Ascending aorta (tissue), 2 donors: Measurements from ENCODE around the gene C19orf12. TPM values are rescaled to one million over a fixed set of nuclear protein-coding genes. Genes with fewer than 3 reads are reported as not detected.

ENCODE experiments used
- DNase-seq, 2 donors: peaks; one replicate each; pipeline ENCODE4 v3.0.0-alpha.2; 2019; ENCODE audit warnings: low spot score in 2 of 2
- H3K27ac ChIP-seq, 2 donors: fragments of 200-600 bp; sonication (generic); one replicate each; pipeline ENCODE4 v1.5.1; 2016 to 2017; ENCODE audit warnings: mild to moderate bottlenecking in 1 of 2
- H3K27me3 ChIP-seq: fragments of 200-600 bp; sonication (generic); one replicate; pipeline ENCODE4 v1.5.1; 2017
- H3K36me3 ChIP-seq, 2 donors: fragments of 200-600 bp; sonication (generic); one replicate each; pipeline ENCODE4 v1.5.1; 2016
- H3K4me1 ChIP-seq, 2 donors: fragments of 200-600 bp; sonication (generic); one replicate each; pipeline ENCODE4 v1.5.1; 2016 to 2017; ENCODE audit warnings: mild to moderate bottlenecking in 1 of 2
- H3K4me3 ChIP-seq, 2 donors: fragments of 200-600 bp; sonication (generic); one replicate each; pipeline ENCODE4 v1.5.1; 2016 to 2017; ENCODE audit warnings: mild to moderate bottlenecking in 1 of 2
- H3K9me3 ChIP-seq, 2 donors: fragments of 200-600 bp; sonication (generic); one replicate each; pipeline ENCODE4 v1.5.1; 2016
- intact Hi-C: fragments of 100-400 bp; cut with DNase I; formaldehyde crosslinking; loops from one replicate; pipeline ENCODE4 v1.15.1; 2023
- total RNA-seq: library from RNA; depleted of rRNA; stranded (reverse); fragments of >200 nt; gene quantifications from one replicate; pipeline ENCODE4 v1.1.0, GENCODE V29; 2016
- TF ChIP-seq, protein P1 (sequence below), 3 experiments: fragments of 200-600 bp in 2 of 3; fragments of 450-650 bp in 1 of 3; sonication (generic) in 2 of 3; IDR thresholded peaks; one replicate each; pipeline ENCODE4 v1.5.1; 2016 to 2019; ENCODE audit warnings: antibody characterized with exemption in 3 of 3, mild to moderate bottlenecking in 1 of 3, moderate library complexity in 1 of 3

Gene C19orf12
- total RNA-seq, 1 donor from 2014 or later: 37.8 TPM

DNA sequence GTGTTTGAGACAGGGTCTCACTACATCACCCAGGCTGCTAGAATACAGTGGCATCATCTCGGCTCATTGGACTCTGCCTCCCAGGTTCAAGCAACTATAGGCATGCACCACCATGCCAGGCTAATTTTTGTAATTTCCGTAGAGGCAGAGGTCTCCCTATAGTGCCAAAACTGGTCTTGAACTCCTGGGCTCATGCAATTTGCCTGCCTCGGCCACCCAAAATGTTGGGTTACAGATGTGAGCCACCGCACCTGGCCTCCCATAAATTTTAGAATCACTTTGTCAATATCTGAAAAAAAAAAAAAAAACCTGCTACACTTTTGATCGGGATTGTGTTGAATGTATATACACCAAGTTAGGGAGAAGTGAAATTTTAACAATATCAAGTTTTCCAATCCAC, 61.7 kb downstream of the C19orf12 start:
- no peaks in the 10 kb centered on the region for H3K36me3 ChIP-seq
- TF ChIP-seq, protein P1, sequence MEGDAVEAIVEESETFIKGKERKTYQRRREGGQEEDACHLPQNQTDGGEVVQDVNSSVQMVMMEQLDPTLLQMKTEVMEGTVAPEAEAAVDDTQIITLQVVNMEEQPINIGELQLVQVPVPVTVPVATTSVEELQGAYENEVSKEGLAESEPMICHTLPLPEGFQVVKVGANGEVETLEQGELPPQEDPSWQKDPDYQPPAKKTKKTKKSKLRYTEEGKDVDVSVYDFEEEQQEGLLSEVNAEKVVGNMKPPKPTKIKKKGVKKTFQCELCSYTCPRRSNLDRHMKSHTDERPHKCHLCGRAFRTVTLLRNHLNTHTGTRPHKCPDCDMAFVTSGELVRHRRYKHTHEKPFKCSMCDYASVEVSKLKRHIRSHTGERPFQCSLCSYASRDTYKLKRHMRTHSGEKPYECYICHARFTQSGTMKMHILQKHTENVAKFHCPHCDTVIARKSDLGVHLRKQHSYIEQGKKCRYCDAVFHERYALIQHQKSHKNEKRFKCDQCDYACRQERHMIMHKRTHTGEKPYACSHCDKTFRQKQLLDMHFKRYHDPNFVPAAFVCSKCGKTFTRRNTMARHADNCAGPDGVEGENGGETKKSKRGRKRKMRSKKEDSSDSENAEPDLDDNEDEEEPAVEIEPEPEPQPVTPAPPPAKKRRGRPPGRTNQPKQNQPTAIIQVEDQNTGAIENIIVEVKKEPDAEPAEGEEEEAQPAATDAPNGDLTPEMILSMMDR (IDR thresholded peaks at IDR 0.05): no peak
- no peaks in the 10 kb centered on the region for H3K27me3 ChIP-seq
- H3K9me3 ChIP-seq: no peaks in the 10 kb centered on the region
- H3K4me1 ChIP-seq: no peaks in the 10 kb centered on the region
- H3K27ac ChIP-seq: no peak overlapping the region
- intact Hi-C loops: no loop called here
- no peak overlapping the region for H3K4me3 ChIP-seq
- no peak for DNase-seq

DNA sequence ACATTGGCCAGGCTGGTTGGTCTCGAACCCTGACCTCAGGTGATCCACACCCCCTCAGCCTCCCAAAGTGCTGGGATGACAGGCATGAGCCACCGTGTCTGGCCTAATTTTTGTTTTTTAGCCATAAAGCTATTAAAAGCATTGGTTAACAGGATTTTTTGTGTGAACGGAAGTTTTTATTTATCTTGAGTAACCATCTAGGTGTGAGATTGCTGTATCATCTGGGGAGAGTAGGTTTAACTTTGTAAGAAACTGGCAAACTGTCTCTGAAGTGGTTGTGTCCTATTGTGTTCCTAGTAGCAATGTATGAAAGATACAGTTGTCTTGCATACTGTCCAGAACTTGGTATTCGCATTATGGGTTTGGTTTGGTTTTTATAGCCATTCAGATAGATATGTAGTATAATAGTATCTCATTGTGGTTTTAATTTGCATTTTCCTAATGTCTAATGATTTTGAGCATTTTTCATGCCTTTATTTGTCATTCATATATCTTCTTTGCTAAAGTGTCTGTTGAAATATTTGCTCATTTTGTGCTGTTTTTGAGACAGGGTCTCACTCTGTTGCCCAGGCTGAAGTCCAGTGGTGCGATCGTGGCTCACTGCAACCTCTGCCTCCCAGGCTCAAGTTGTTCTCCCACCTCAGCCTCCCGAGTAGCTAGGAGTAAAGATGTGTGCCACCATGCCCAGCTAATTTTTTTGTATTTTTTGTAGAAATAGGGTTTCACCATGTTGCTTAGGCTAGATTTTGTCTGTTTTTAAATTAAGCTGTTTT, 63.3 kb downstream of the C19orf12 start:
- TF ChIP-seq, protein P1 (IDR thresholded peaks at IDR 0.05): no peak
- DNase-seq: no peak
- Histone ChIP-seq H3K27ac (no peak overlapping the region), H3K27me3 (no peaks in the 10 kb centered on the region), H3K4me1 (no peaks in the 10 kb centered on the region), H3K36me3 (no peaks in the 10 kb centered on the region), H3K4me3 (no peak overlapping the region), H3K9me3 (no peaks in the 10 kb centered on the region)
- intact Hi-C loops: no loop called here

DNA sequence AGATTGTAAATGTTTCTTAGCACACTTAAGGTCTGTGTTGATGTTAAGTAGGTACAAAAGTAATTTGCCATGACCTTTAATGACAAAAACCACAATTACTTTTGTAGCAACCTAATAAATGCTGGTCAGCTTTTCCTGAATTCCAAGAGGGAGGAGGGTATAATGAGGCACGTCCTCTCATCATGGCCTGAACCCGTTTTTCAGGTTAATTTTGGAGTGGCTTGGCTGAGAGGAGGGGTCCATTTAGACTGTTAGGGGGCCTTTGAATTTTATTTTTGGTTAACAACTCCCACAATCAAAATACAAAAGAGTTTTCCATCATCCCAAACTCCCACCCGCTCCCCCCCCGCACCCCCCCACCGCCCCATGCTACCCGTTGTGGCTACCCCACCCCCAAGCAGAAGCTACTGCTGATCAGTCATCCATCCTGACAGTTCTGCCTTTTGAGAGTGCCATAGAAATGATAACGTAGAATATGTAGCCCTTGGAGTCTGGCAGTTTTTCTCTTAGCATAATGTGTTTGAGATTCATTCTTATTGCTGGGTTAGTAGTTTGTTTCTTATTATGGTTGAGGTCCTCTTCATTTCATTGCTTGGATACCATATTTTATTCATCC, 64.2 kb downstream of the C19orf12 start:
- Histone ChIP-seq H3K9me3 (no peaks in the 10 kb centered on the region), H3K36me3 (no peaks in the 10 kb centered on the region), H3K4me1 (no peaks in the 10 kb centered on the region), H3K27me3 (no peaks in the 10 kb centered on the region), H3K4me3 (no peak overlapping the region), H3K27ac (no peak overlapping the region)
- intact Hi-C loops: no loop called here
- TF ChIP-seq, protein P1 (IDR thresholded peaks at IDR 0.05): no peak
- DNase-seq: no peak

Other genes starting within 250 kb of the C19orf12 start
- not detected for gene VSTM2B, start 189.3 kb downstream of the C19orf12 start, total RNA-seq
- 26.8 TPM for gene POP4, start 109.0 kb downstream of the C19orf12 start, total RNA-seq
- 68.3 TPM for gene PLEKHF1, start 49.8 kb downstream of the C19orf12 start, total RNA-seq
- not detected for gene CCNE1, start 96.7 kb upstream of the C19orf12 start, total RNA-seq
- gene URI1, start 227.0 kb upstream of the C19orf12 start, total RNA-seq: 23.8 TPM